K562 (cell line): ENCODE measurements around the gene PPP1R14C. TPM values are rescaled to one million over a fixed set of nuclear protein-coding genes. Genes with fewer than 3 reads are reported as not detected.

ENCODE experiments used
- FOXJ3 ChIP-seq: sonication (generic); formaldehyde crosslinking; IDR thresholded peaks from 2 replicates; pipeline ENCODE4 v1.4.0; 2020; ENCODE audit warnings: mild to moderate bottlenecking, missing genetic modification reagents
- GABPB1 ChIP-seq: sonication (generic); formaldehyde crosslinking; IDR thresholded peaks from 2 replicates; pipeline ENCODE4 v1.8.0; 2022; ENCODE audit warnings: mild to moderate bottlenecking, missing genetic modification reagents
- ILF3 ChIP-seq: fragments of 450-650 bp; IDR thresholded peaks from 2 replicates; pipeline ENCODE4 v1.6.1; 2018; ENCODE audit warnings: antibody characterized with exemption, mild to moderate bottlenecking, moderate library complexity, borderline replicate concordance
- LARP7 ChIP-seq: fragments of 450-650 bp; IDR thresholded peaks from 2 replicates; pipeline ENCODE4 v1.6.1; 2016
- MAFF ChIP-seq: IDR thresholded peaks from 2 replicates; pipeline ENCODE4 v1.6.1; 2012; ENCODE audit warnings: low read length, improper control_type of control experiment
- MAZ ChIP-seq, 2 experiments: fragments of 450-650 bp in 1 of 2; sonication (generic) in 1 of 2; formaldehyde crosslinking; IDR thresholded peaks in 1 of 2; conservative IDR thresholded peaks in 1 of 2; 2 replicates each; pipeline versions ENCODE4 v1.4.0 to v1.5.0; 2020; ENCODE audit warnings: mild to moderate bottlenecking in 1 of 2, missing genetic modification reagents in 1 of 2
- NFE2L1 ChIP-seq: fragments of 450-650 bp; IDR thresholded peaks from 2 replicates; pipeline ENCODE4 v1.6.1; 2016; ENCODE audit warnings: missing genetic modification characterization, low read depth, mild to moderate bottlenecking, missing compliant biosample characterization, moderate library complexity, borderline replicate concordance
- NFIC ChIP-seq: fragments of 450-650 bp; IDR thresholded peaks from 2 replicates; pipeline ENCODE4 v1.6.1; 2017; ENCODE audit warnings: mild to moderate bottlenecking, inconsistent platforms
- RBBP5 ChIP-seq: fragments of 200-600 bp; sonication (generic); IDR thresholded peaks from 2 replicates; pipeline ENCODE4 v1.6.1; 2012; ENCODE audit warnings: borderline replicate concordance, mild to moderate bottlenecking, low read length, control low read depth, inconsistent platforms; ENCODE audit not compliant: insufficient read depth, poor library complexity, severe bottlenecking
- SIN3A ChIP-seq, 2 experiments: fragments of 150-350 bp in 1 of 2; IDR thresholded peaks; 2 replicates each; pipeline ENCODE4 v1.6.1; 2011 to 2016; ENCODE audit warnings: borderline replicate concordance in 2 of 2, low read depth in 2 of 2, low read length in 2 of 2, mild to moderate bottlenecking in 2 of 2, moderate library complexity in 2 of 2; ENCODE audit not compliant: control insufficient read depth in 1 of 2
- SMARCA4 ChIP-seq: fragments of 450-650 bp; IDR thresholded peaks from 2 replicates; pipeline ENCODE4 v1.6.1; 2016
- TAF15 ChIP-seq: fragments of 200-400 bp; formaldehyde crosslinking; IDR thresholded peaks from 2 replicates; pipeline ENCODE4 v1.6.1; 2017; ENCODE audit warnings: mild to moderate bottlenecking, low read depth, low read length, moderate library complexity
- ZNF134 ChIP-seq: fragments of 250-450 bp; sonication (Bioruptor Pico); conservative IDR thresholded peaks from 2 replicates; pipeline ENCODE4 v1.4.0; 2020
- ZNF324 ChIP-seq: fragments of 250-450 bp; sonication (Bioruptor Pico); IDR thresholded peaks from 2 replicates; pipeline ENCODE4 v1.4.0; 2020; ENCODE audit warnings: mild to moderate bottlenecking
- ZNF785 ChIP-seq: fragments of 250-450 bp; sonication (Bioruptor Pico); IDR thresholded peaks from 2 replicates; pipeline ENCODE4 v1.4.0; 2020; ENCODE audit warnings: mild to moderate bottlenecking
- ZNF79 ChIP-seq: fragments of 250-450 bp; sonication (Bioruptor Pico); IDR thresholded peaks from 2 replicates; pipeline ENCODE4 v1.4.0; 2020; ENCODE audit warnings: low read depth, mild to moderate bottlenecking, moderate library complexity
- ZSCAN32 ChIP-seq: fragments of 450-650 bp; formaldehyde crosslinking; IDR thresholded peaks from 2 replicates; pipeline ENCODE4 v1.4.0; 2020; ENCODE audit warnings: mild to moderate bottlenecking, moderate library complexity
- polyA plus RNA-seq, 8 experiments: library from polyadenylated mRNA; depleted of rRNA in 4 of 8; stranded (reverse) in 5 of 8; unstranded in 3 of 8; fragments of >200 nt; fragmentation: Nextera tagmentation in 2 of 8; fragmentation: Illumina TruSeq in 1 of 8; extraction: Ambion mirVana in 2 of 8; extraction: Trizol in 1 of 8; gene quantifications; 2 replicates each; pipeline versions ENCODE4 v1.2.1 to v1.2.3, GENCODE V29; 2011 to 2014; ENCODE audit warnings: inconsistent platforms in 1 of 8, missing spikeins in 1 of 8
- total RNA-seq, 7 experiments: library from RNA; depleted of rRNA in 6 of 7; stranded (reverse); fragments of >200 nt in 6 of 7; fragmentation: Illumina TruSeq in 2 of 7; extraction: Trizol in 2 of 7; gene quantifications; 2 replicates each; pipeline versions ENCODE4 v1.2.1 to v1.2.3, GENCODE V29; 2011 to 2021; ENCODE audit warnings: low replicate concordance in 1 of 7
- TF ChIP-seq, protein P1 (sequence below): sonication (generic); formaldehyde crosslinking; IDR thresholded peaks from 2 replicates; pipeline ENCODE4 v1.8.1; 2023; ENCODE audit warnings: mild to moderate bottlenecking, missing genetic modification reagents
- TF ChIP-seq, protein P2 (sequence below): sonication (generic); formaldehyde crosslinking; IDR thresholded peaks from 2 replicates; pipeline ENCODE4 v1.4.0; 2020; ENCODE audit warnings: mild to moderate bottlenecking, missing genetic modification reagents
- TF ChIP-seq, protein P3 (sequence below): IDR thresholded peaks from 2 replicates; pipeline ENCODE4 v1.6.1; 2011; ENCODE audit not compliant: insufficient read length; ENCODE audit errors: extremely low read depth
- TF ChIP-seq, protein P4 (sequence below): fragments of 250-450 bp; sonication (Bioruptor Pico); IDR thresholded peaks from 2 replicates; pipeline ENCODE4 v1.5.0; 2021
- TF ChIP-seq, protein P5 (sequence below): sonication (generic); formaldehyde crosslinking; IDR thresholded peaks from 2 replicates; pipeline ENCODE4 v1.8.0; 2022; ENCODE audit warnings: mild to moderate bottlenecking, missing genetic modification reagents

Gene PPP1R14C
- total and polyA plus RNA-seq, 9 of the 15 experiments (the other 6 are each of a cell fraction or from before 2014, with no cell fraction given), result 4.5 to 16.6 (median 11.9) TPM

DNA sequence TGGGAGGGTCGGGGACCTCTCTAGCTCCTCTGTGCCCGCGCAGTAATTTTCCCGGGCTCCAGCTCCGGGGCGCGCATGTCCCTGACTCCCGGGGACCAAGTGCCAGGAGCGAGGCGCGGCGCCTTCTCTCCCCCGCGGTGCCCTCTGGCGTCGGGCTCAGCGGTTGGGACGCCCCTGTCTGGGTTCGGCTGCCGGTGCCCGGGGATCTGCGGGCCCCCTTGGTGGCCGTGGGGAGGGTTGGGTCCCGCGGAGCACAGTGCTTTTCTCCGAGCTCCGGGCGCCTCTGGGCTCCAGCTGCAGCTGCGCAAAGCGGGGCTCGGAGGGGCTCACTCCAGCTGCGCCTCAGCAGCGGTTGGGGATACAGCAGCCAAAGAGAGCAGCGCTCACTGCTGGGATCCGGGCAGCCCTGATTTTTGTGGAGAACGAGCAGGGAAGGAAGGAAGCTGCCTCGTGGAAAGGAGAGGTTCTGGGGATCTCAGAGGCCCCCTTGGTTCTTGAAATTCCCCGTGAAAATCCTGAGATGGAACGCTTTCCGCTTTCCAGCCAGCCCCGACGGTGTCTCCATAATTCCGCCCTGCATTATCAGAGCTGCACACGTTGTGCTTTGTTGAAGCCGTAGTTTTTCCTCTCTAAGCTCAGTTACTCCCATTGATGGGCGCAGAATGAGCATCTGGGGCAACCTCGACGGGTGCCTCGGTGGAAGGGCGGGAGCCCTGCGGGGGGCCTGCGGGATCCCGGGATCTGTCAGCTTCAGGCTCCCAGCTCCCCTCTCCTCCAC lies 861 bp downstream of the PPP1R14C start (continued):
- TF ChIP-seq SIN3A (IDR thresholded peaks at IDR 0.05; ENCODE audit: borderline replicate concordance in 2 of 2, control insufficient read depth in 1 of 2, low read depth in 2 of 2, low read length in 2 of 2) (no peak), FOXJ3 (CRISPR knock-in tag) (no peak), ZNF134 (no peak), NFE2L1 (tag) (no peak), RBBP5 (peak; percentile 7), ZSCAN32 (no peak), MAFF (no peak), ILF3 (no peak), GABPB1 (CRISPR knock-in tag) (no peak), MAZ (CRISPR knock-in tag; conservative IDR thresholded peaks at IDR 0.05 in 1 of 2, IDR thresholded peaks at IDR 0.05 in 1 of 2) (0 out of 4 replicates have a peak, but pooled peaks of 1 of the 2 experiments have one; percentile 16), ZNF324 (no peak), NFIC (peak; percentile 24; the same call in 1 of the 2 replicates), SMARCA4 (peak; percentile 8; the same call in 1 of the 2 replicates), ZNF79 (CRISPR knock-in tag) (no peak), LARP7 (no peak), ZNF785 (no peak), TAF15 (no peak)
- TF ChIP-seq, protein P1, sequence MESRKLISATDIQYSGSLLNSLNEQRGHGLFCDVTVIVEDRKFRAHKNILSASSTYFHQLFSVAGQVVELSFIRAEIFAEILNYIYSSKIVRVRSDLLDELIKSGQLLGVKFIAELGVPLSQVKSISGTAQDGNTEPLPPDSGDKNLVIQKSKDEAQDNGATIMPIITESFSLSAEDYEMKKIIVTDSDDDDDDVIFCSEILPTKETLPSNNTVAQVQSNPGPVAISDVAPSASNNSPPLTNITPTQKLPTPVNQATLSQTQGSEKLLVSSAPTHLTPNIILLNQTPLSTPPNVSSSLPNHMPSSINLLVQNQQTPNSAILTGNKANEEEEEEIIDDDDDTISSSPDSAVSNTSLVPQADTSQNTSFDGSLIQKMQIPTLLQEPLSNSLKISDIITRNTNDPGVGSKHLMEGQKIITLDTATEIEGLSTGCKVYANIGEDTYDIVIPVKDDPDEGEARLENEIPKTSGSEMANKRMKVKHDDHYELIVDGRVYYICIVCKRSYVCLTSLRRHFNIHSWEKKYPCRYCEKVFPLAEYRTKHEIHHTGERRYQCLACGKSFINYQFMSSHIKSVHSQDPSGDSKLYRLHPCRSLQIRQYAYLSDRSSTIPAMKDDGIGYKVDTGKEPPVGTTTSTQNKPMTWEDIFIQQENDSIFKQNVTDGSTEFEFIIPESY (CRISPR knock-in tag), result no peak
- TF ChIP-seq, protein P2, sequence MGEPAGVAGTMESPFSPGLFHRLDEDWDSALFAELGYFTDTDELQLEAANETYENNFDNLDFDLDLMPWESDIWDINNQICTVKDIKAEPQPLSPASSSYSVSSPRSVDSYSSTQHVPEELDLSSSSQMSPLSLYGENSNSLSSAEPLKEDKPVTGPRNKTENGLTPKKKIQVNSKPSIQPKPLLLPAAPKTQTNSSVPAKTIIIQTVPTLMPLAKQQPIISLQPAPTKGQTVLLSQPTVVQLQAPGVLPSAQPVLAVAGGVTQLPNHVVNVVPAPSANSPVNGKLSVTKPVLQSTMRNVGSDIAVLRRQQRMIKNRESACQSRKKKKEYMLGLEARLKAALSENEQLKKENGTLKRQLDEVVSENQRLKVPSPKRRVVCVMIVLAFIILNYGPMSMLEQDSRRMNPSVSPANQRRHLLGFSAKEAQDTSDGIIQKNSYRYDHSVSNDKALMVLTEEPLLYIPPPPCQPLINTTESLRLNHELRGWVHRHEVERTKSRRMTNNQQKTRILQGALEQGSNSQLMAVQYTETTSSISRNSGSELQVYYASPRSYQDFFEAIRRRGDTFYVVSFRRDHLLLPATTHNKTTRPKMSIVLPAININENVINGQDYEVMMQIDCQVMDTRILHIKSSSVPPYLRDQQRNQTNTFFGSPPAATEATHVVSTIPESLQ (CRISPR knock-in tag), result no peak
- TF ChIP-seq, protein P3, sequence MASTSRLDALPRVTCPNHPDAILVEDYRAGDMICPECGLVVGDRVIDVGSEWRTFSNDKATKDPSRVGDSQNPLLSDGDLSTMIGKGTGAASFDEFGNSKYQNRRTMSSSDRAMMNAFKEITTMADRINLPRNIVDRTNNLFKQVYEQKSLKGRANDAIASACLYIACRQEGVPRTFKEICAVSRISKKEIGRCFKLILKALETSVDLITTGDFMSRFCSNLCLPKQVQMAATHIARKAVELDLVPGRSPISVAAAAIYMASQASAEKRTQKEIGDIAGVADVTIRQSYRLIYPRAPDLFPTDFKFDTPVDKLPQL, result no peak
- TF ChIP-seq, protein P4, sequence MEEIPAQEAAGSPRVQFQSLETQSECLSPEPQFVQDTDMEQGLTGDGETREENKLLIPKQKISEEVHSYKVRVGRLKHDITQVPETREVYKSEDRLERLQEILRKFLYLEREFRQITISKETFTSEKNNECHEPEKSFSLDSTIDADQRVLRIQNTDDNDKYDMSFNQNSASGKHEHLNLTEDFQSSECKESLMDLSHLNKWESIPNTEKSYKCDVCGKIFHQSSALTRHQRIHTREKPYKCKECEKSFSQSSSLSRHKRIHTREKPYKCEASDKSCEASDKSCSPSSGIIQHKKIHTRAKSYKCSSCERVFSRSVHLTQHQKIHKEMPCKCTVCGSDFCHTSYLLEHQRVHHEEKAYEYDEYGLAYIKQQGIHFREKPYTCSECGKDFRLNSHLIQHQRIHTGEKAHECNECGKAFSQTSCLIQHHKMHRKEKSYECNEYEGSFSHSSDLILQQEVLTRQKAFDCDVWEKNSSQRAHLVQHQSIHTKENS (CRISPR knock-in tag), result no peak
- TF ChIP-seq, protein P5, sequence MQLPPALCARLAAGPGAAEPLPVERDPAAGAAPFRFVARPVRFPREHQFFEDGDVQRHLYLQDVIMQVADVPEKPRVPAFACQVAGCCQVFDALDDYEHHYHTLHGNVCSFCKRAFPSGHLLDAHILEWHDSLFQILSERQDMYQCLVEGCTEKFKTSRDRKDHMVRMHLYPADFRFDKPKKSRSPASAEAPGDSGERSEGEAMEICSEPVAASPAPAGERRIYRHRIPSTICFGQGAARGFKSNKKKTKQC, result peak; percentile 17; the same call in 1 of the 2 replicates
